Esophagus squamous epithelium (tissue), 5 donors: ENCODE data around the gene PF4V1. TPM values are rescaled to one million over a fixed set of nuclear protein-coding genes. Genes with fewer than 3 reads are reported as not detected.

Source experiments
- DNase-seq: peaks from one replicate; lab custom pipeline; 2025; lab: John Stamatoyannopoulos, UW
- H3K27ac ChIP-seq, 4 donors: fragments of 200-600 bp; sonication (generic); one replicate each; pipeline ENCODE4 v1.5.1; 2016 to 2019; ENCODE audit warnings: mild to moderate bottlenecking in 1 of 4
- H3K27me3 ChIP-seq, 4 donors: fragments of 200-600 bp; sonication (generic); 1 replicate in 3 of 4; 2 replicates in 1 of 4; pipeline versions ENCODE4 v1.5.1 to v1.6.0; 2017 to 2021; ENCODE audit warnings: antibody characterized with exemption in 1 of 4
- H3K36me3 ChIP-seq, 3 donors: fragments of 200-600 bp; sonication (generic); one replicate each; pipeline ENCODE4 v1.5.1; 2016 to 2019
- H3K4me1 ChIP-seq, 3 donors: fragments of 200-600 bp; sonication (generic); one replicate each; pipeline ENCODE4 v1.5.1; 2017 to 2019
- H3K4me3 ChIP-seq, 4 donors: fragments of 200-600 bp; sonication (generic); 1 replicate in 3 of 4; 2 replicates in 1 of 4; pipeline ENCODE4 v1.5.1; 2016 to 2019; ENCODE audit warnings: mild to moderate bottlenecking in 2 of 4, moderate library complexity in 1 of 4
- H3K9me3 ChIP-seq, 3 donors: fragments of 200-600 bp; sonication (generic); one replicate each; pipeline ENCODE4 v1.5.1; 2016 to 2019
- CTCF ChIP-seq, 6 experiments: fragments of 450-650 bp in 4 of 6; fragments of 200-600 bp in 2 of 6; sonication (generic) in 2 of 6; IDR thresholded peaks; one replicate each; pipeline ENCODE4 v1.5.1; 2016 to 2019; ENCODE audit warnings: antibody characterized with exemption in 6 of 6, mild to moderate bottlenecking in 4 of 6, moderate library complexity in 4 of 6
- POLR2A ChIP-seq, 4 donors: fragments of 450-650 bp; IDR thresholded peaks; one replicate each; pipeline ENCODE4 v1.6.1; 2017; ENCODE audit warnings: antibody characterized with exemption in 4 of 4, mild to moderate bottlenecking in 4 of 4, moderate library complexity in 3 of 4
- WGBS, 2 donors: methylation state at CpG; one replicate each; pipeline ENCODE4 v1.1.5; 2018; 5-methylcytosine and 5-hydroxymethylcytosine counted together
- intact Hi-C: fragments of 100-400 bp; cut with DNase I; formaldehyde crosslinking; loops from one replicate; pipeline ENCODE4 v1.15.0; 2022
- total RNA-seq, 4 donors: library from RNA; depleted of rRNA; stranded (reverse); fragments of >200 nt; gene quantifications; one replicate each; pipeline ENCODE4 v1.1.0, GENCODE V29; 2016
- donor health status: DM: yes; HTN: yes; CAD: no.

Gene PF4V1
- total RNA-seq, 4 donors from 2014 or later = not detected

- WGBS, 2 donors = 49 to 65% methylated on average over 8 of the region's 8 CpGs
- Histone ChIP-seq H3K36me3 (no peaks in the 10 kb centered on the region), H3K27me3 (peaks cover 0 to 14% (median 0%) of the 10 kb centered on the region in 4 donors), H3K4me1 (peaks cover 0 to 25% (median 12%) of the 10 kb centered on the region in 3 donors), H3K9me3 (no peaks in the 10 kb centered on the region), H3K27ac (no peak overlapping the region), H3K4me3 (no peak overlapping the region)
- intact Hi-C loops = loop anchor here (10.0 kb wide), 2 partner anchors 190 to 280 kb away; no protein-coding TSS in a partner anchor
- DNase-seq = no peak
- no peak for TF ChIP-seq CTCF (IDR thresholded peaks at IDR 0.05)
- TF ChIP-seq POLR2A (IDR thresholded peaks at IDR 0.05) = no peak
Measured at GRCh38 chr4:73864961-73865360, 11.9 kb downstream of the PF4V1 start.

- TF ChIP-seq CTCF (IDR thresholded peaks at IDR 0.05) (no peak), POLR2A (IDR thresholded peaks at IDR 0.05) (no peak)
- DNase-seq = no peak
- no peak overlapping the region for H3K27ac ChIP-seq
- H3K9me3 ChIP-seq = no peaks in the 10 kb centered on the region
- H3K4me1 ChIP-seq = peaks cover 0 to 29% (median 12%) of the 10 kb centered on the region in 3 donors
- no peak overlapping the region for H3K4me3 ChIP-seq
- peaks cover 0 to 18% (median 0%) of the 10 kb centered on the region in 4 donors for H3K27me3 ChIP-seq
- WGBS, 2 donors = 79 to 80% methylated on average over 5 of the region's 5 CpGs
- intact Hi-C loops = loop anchor here (10.0 kb wide), 2 partner anchors 191 to 281 kb away; no protein-coding TSS in a partner anchor
- H3K36me3 ChIP-seq = no peaks in the 10 kb centered on the region
Measured at GRCh38 chr4:73865431-73866096, 12.5 kb downstream of the PF4V1 start.

- DNase-seq = no peak
- Histone ChIP-seq H3K4me1 (peaks cover 0 to 29% (median 12%) of the 10 kb centered on the region in 3 donors), H3K27ac (no peak overlapping the region), H3K27me3 (peaks cover 0 to 18% (median 0%) of the 10 kb centered on the region in 4 donors), H3K4me3 (no peak overlapping the region), H3K9me3 (no peaks in the 10 kb centered on the region), H3K36me3 (no peaks in the 10 kb centered on the region)
- intact Hi-C loops = loop anchor here (10.0 kb wide), 2 partner anchors 191 to 281 kb away; no protein-coding TSS in a partner anchor
- TF ChIP-seq POLR2A (IDR thresholded peaks at IDR 0.05) = no peak
- TF ChIP-seq CTCF (IDR thresholded peaks at IDR 0.05) = no peak
- WGBS, 2 donors = 31 to 42% methylated on average over 2 of the region's 2 CpGs
Measured at GRCh38 chr4:73866246-73866645, 13.2 kb downstream of the PF4V1 start.

- H3K27ac ChIP-seq = no peak overlapping the region
- H3K9me3 ChIP-seq = no peaks in the 10 kb centered on the region
- intact Hi-C loops = loop anchor here (10.0 kb wide), 2 partner anchors 193 to 283 kb away; no protein-coding TSS in a partner anchor
- peaks cover 0 to 18% (median 0%) of the 10 kb centered on the region in 4 donors for H3K27me3 ChIP-seq
- H3K36me3 ChIP-seq = no peaks in the 10 kb centered on the region
- TF ChIP-seq POLR2A (IDR thresholded peaks at IDR 0.05) = no peak
- TF ChIP-seq CTCF (IDR thresholded peaks at IDR 0.05) = peak in 2 of 6 experiments; percentile 15 to 38
- peaks cover 0 to 29% (median 12%) of the 10 kb centered on the region in 3 donors for H3K4me1 ChIP-seq
- no peak overlapping the region for H3K4me3 ChIP-seq
- DNase-seq = no peak
- WGBS, 2 donors = 23 to 45% methylated on average over 3 of the region's 3 CpGs
Measured at GRCh38 chr4:73867783-73868182, 14.7 kb downstream of the PF4V1 start.
